ENCODE results near the gene BCL2L15.

BCL2L15 gene

GRCh38 chr1:113905435-113905861 lies 18.1 kb upstream of the BCL2L15 start:
- peak; percentile 53 for DNase-seq (ENCODE audit: low spot score)

GRCh38 chr1:113904674-113905434 lies 17.5 kb upstream of the BCL2L15 start, which contains the start of the genes AP4B1 and DCLRE1B:
AP4B1 (minus strand) TSS chr1:113904799; CDS start chr1:113904717, 82 bp downstream.
DCLRE1B (plus strand) TSS chr1:113905326; CDS start chr1:113905587, 261 bp downstream.
- DNase-seq (ENCODE audit: low spot score), result peak; percentile 100

GRCh38 chr1:113904293-113904673 lies 16.9 kb upstream of the BCL2L15 start:
- DNase-seq (ENCODE audit: low spot score), result no peak

- DNase-seq (ENCODE audit: low spot score), result peak; percentile 17
These were observed 16.3 kb upstream of the BCL2L15 start for GRCh38 chr1:113903501-113904292.

GRCh38 chr1:113901191-113901590 lies 13.8 kb upstream of the BCL2L15 start:
- no peak for DNase-seq (ENCODE audit: low spot score)

GRCh38 chr1:113899111-113899510 lies 11.7 kb upstream of the BCL2L15 start:
- no peak for DNase-seq (ENCODE audit: low spot score)

GRCh38 chr1:113898241-113898814 lies 10.9 kb upstream of the BCL2L15 start:
- DNase-seq (ENCODE audit: low spot score), result no peak

GRCh38 chr1:113895961-113896360 lies 8.6 kb upstream of the BCL2L15 start:
- no peak for DNase-seq (ENCODE audit: low spot score)

GRCh38 chr1:113895098-113895497 lies 7.7 kb upstream of the BCL2L15 start:
- DNase-seq (ENCODE audit: low spot score), result no peak

- DNase-seq (ENCODE audit: low spot score), result no peak
These were observed 5.9 kb upstream of the BCL2L15 start for GRCh38 chr1:113893267-113893666.

- DNase-seq (ENCODE audit: low spot score), result no peak
These were observed 4.3 kb upstream of the BCL2L15 start for GRCh38 chr1:113891631-113892220.

- DNase-seq (ENCODE audit: low spot score), result no peak
These were observed 3.4 kb upstream of the BCL2L15 start for GRCh38 chr1:113890816-113891215.

- DNase-seq (ENCODE audit: low spot score), result no peak
These were observed 672 bp downstream of the BCL2L15 start for GRCh38 chr1:113886417-113887401.

- DNase-seq (ENCODE audit: low spot score), result no peak
These were observed 5.7 kb downstream of the BCL2L15 start for GRCh38 chr1:113881661-113882060.

GRCh38 chr1:113879739-113880038 lies 7.7 kb downstream of the BCL2L15 start:
- no peak for DNase-seq (ENCODE audit: low spot score)

- DNase-seq (ENCODE audit: low spot score), result no peak
These were observed 11.2 kb downstream of the BCL2L15 start for GRCh38 chr1:113876176-113876575.

GRCh38 chr1:113875714-113876113 lies 11.7 kb downstream of the BCL2L15 start:
- peak; percentile 80 for DNase-seq (ENCODE audit: low spot score)

- DNase-seq (ENCODE audit: low spot score), result peak; percentile 82
These were observed 13.1 kb downstream of the BCL2L15 start for GRCh38 chr1:113874012-113874879.

GRCh38 chr1:113872219-113872935 lies 15.0 kb downstream of the BCL2L15 start:
- DNase-seq (ENCODE audit: low spot score), result no peak

Measured in kidney tubule cell (primary cell).